Measurements from ENCODE around the gene DENND4C.
"Not testable (repeated sequence)": the region's sequence is repeated elsewhere in the genome, so short reads cannot be mapped to it uniquely, and the experiment has no call there.

DENND4C gene

DNA sequence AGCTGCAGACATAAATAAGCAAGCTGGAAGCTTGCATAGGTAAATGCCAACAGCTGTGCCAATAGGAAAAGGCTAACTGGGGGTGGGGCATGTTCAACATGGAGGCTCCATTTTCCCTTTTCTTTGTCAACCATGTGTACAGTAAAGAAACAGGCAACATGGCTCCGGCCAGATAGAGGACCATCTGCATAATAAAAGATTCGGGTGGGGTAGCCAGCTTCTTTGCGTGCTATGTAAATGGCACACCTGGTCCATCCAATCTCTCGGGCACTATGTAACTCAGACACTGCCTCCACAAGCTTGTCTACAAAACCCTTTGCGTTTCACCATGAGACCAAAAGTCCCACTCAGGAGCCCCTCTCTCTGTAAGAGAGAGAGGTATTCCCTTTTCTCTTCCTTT, 41.7 kb upstream of the DENND4C start:
- no peak for DNase-seq (ENCODE audit: low spot score)
- in situ Hi-C loops (cut with MboI; ENCODE audit: low pct_unique_long_range_greater_than_20kb, low sequenced_read_pairs, unreplicated experiment), result no loop called here
- TF ChIP-seq, protein P1, sequence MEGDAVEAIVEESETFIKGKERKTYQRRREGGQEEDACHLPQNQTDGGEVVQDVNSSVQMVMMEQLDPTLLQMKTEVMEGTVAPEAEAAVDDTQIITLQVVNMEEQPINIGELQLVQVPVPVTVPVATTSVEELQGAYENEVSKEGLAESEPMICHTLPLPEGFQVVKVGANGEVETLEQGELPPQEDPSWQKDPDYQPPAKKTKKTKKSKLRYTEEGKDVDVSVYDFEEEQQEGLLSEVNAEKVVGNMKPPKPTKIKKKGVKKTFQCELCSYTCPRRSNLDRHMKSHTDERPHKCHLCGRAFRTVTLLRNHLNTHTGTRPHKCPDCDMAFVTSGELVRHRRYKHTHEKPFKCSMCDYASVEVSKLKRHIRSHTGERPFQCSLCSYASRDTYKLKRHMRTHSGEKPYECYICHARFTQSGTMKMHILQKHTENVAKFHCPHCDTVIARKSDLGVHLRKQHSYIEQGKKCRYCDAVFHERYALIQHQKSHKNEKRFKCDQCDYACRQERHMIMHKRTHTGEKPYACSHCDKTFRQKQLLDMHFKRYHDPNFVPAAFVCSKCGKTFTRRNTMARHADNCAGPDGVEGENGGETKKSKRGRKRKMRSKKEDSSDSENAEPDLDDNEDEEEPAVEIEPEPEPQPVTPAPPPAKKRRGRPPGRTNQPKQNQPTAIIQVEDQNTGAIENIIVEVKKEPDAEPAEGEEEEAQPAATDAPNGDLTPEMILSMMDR (IDR thresholded peaks at IDR 0.05; ENCODE audit: extremely low read depth, insufficient read depth, missing control alignments), result no peak

DNA sequence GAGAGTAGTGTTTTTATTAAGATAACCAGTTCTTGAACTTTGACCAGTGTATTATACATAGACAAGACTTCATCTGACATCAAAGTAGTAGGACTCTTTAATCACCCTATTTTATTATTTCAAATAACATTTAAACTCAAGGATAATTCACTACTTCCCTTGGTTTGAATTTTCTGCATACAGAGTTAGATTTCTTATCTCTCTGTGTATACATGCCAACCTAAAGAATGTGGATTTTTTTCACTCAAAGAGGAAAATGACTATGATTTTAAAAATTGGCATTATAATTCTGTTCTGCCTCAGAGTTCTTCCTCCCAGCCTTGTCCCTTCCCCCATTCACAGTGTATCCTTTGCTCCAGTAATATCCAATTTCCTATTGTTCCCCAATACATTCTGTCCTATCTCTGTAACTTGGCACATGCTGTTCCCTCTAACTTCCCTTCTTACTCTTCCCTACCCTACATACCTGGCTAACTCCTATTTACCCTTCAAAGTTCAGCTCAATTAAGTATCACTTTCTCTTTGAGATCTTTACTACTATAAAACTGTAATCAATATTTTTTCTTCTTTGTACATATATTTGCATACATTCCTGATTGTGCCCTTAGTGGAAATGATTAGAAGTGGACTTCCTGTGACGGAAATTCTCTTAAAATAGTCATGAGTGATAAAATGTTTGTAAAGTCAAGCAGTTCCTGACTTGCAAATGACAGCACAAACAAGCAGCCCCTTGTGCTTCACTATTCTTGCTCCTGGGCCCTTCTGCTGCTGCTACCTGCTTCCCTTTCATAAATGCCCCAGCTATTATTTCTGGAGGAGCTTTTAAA, 38.1 kb upstream of the DENND4C start:
- in situ Hi-C loops (cut with MboI; ENCODE audit: low pct_unique_long_range_greater_than_20kb, low sequenced_read_pairs, unreplicated experiment), result no loop called here
- DNase-seq (ENCODE audit: low spot score), result no peak
- TF ChIP-seq, protein P1 (IDR thresholded peaks at IDR 0.05; ENCODE audit: extremely low read depth, insufficient read depth, missing control alignments), result no peak

DNA sequence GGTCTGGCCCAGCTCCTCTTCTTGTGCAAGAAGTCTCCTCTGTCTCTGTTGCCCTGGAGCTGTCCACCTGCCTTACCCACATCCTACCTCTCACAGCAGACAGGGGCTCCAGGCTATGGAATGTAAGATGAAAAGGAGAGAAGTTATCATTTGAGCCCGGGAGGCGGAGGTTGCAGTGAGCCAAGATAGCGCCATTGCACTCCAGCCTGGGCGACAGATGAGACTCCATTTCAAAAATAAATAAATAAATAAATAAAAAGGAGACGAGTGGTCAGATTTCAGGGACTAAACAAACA, 37.5 kb upstream of the DENND4C start:
- DNase-seq (ENCODE audit: low spot score), result no peak
- in situ Hi-C loops (cut with MboI; ENCODE audit: low pct_unique_long_range_greater_than_20kb, low sequenced_read_pairs, unreplicated experiment), result no loop called here
- TF ChIP-seq, protein P1 (IDR thresholded peaks at IDR 0.05; ENCODE audit: extremely low read depth, insufficient read depth, missing control alignments), result no peak

DNA sequence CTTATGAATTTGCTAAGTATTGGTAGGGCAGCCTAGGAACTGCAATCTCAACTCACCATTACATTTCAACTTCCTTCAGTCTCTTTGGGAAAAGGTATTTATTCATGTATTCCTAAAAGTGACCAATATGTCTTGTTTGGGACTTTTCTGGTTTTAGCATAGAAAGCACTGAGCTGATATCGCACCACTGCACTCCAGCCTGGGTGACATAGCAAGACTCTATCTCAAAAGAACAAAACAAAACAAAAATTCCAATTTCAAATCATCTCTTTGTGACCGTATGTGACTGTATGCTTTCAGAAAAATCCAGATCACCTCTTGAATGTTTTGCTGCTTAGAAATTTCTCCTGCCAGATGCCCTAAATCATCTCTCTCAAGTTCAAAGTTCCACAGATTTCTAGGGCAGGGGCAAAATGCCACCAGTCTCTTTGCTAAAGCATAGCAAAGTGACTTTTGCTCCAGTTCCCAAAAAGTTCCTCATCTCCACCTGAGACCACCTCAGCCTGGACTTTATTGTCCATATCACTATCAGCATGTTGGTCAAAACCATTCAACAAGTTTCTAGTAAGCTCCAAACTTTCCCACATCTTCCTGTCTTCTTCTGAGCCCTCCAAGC, 37.0 kb upstream of the DENND4C start:
- in situ Hi-C loops (cut with MboI; ENCODE audit: low pct_unique_long_range_greater_than_20kb, low sequenced_read_pairs, unreplicated experiment), result not testable (repeated sequence)

DNA sequence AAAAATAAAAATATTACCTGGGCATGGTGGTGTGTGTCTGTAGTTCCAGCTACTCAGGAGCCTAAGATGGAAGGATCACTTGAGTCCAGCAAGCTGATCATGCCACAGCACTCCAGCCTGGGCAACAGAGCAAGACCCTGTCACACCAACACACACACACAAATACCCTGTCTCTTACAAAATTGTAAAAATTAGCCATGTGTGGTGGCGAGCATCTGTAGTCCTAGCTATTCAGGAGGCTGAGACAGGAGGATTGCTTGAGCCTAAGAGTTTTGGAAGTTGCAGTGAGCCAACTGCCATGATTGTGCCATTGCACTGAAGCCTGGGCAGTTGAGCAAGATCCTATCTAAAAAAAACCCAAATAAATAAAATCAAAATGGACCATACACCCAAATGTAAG, 32.1 kb upstream of the DENND4C start:
- TF ChIP-seq, protein P1 (IDR thresholded peaks at IDR 0.05; ENCODE audit: extremely low read depth, insufficient read depth, missing control alignments), result no peak
- no peak for DNase-seq (ENCODE audit: low spot score)
- in situ Hi-C loops (cut with MboI; ENCODE audit: low pct_unique_long_range_greater_than_20kb, low sequenced_read_pairs, unreplicated experiment), result no loop called here

More for the DNA sequence above, 37.0 kb upstream of the DENND4C start:
- DNase-seq (ENCODE audit: low spot score), result not testable (repeated sequence)

DNA sequence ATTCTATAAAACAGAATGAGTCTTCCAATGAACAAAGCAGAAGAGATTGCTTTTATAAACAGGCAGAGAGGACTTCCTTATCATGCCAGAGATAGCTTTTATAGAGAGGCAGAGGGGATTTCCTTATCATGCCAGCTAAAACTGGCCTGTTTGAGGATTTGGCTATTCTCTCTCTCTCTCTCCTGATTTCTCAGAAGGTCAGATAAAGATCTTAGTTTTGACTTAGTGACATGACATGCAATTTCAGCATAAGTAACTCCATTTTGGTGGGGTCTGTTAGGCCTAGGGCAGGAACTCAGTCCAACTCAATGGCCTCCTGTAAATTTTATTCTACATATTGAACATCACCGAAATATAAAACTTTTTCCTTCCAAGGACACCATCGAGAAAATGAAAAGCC, 31.5 kb upstream of the DENND4C start:
- TF ChIP-seq, protein P1 (IDR thresholded peaks at IDR 0.05; ENCODE audit: extremely low read depth, insufficient read depth, missing control alignments), result no peak
- DNase-seq (ENCODE audit: low spot score), result no peak
- in situ Hi-C loops (cut with MboI; ENCODE audit: low pct_unique_long_range_greater_than_20kb, low sequenced_read_pairs, unreplicated experiment), result no loop called here

DNA sequence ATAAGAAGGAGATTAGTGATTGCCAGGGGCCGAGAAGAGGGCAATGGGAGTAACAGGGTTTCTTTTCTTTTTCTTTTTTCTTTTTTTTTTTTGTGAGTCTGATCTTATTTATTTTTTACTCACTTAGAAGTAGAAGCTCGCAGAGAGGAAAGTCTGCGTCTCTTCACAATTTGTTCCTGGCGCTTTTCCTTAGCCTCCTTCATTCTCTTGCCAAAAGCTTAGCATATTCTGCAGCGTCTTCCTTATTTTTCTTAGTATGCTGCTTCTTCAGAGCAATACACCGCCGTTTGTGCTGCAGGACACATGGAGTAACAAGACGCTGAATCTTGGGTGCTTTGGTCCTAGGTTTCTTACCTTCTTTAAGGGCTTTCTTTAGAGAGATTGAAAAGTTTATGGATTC, 30.3 kb upstream of the DENND4C start:
- in situ Hi-C loops (cut with MboI; ENCODE audit: low pct_unique_long_range_greater_than_20kb, low sequenced_read_pairs, unreplicated experiment), result no loop called here
- DNase-seq (ENCODE audit: low spot score), result no peak
- TF ChIP-seq, protein P1 (IDR thresholded peaks at IDR 0.05; ENCODE audit: extremely low read depth, insufficient read depth, missing control alignments), result no peak
